ENCODE results near the gene CHP2.
"Not testable (repeated sequence)": the region's sequence is repeated elsewhere in the genome, so short reads cannot be mapped to it uniquely, and the experiment has no call there.

CHP2 gene

DNA sequence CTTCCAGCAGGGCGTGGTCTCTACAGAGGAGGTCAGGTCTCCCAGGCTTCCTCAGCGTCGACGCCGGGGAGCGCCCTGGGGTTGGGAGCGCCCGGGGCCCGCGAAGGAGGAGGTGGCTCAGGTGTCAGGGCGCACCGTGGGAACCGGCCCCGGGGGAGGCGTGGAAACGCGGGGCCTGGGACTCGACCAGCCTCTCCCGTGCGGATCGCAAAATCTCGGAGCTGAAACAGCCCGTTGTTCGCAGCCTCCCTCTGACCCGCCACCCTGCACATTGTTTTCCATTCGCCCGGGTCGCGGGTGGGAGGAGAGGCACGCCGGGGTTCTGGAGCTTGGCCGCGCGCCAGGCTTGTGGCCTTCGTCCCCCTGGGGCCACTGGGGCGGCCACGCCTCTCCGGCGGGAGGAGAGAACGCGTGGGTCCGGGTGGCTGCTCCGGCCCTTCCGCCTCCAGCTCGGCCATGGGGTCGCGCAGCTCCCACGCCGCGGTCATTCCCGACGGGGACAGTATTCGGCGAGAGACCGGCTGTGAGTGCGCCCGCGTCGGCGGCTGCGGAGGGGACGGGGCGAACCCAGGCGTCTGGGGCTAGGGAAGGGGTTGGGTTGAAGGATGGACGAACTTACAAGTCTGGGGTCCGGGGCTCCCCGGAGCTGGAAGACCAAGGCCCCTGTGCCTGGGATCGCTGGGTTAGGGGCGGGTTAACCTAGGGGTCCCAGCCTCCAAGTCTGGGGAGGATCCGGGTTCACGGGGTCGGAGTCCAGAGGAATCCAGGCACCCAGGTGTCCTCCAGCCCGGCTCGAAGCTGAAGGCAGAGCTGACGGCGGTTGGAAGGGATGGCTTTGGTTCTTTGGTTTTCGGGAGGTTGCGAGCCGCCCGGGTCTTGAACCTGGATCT lies at the start of gene CHP2:
Gene CHP2, plus strand, starts transcription at position 433 of the 890 bp plus-strand sequence. Its CDS starts 24 bp downstream, at position 457.
- peak; percentile 23 for DNase-seq (ENCODE audit: low read depth, low spot score)

DNA sequence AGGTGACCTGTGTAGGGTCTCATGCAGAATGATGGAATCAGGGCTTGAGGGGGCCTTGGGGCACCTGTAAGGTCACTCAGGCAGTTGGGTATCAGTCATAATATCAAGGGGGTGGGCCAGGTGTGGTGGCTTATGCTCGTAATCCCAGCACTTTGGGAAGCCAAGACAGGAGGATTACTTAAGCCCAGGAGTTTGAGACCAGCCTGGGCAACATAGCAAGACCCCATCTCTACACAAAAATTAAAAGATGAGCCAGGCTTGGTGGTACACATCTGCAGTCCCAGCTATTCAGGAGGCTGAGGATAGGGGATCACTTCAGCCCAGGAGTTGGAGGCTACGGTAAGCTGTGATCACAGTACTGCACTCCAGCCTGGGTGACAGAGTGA lies 49.3 kb upstream of the CHP2 start:
- no peak for DNase-seq (ENCODE audit: low read depth, low spot score)

DNA sequence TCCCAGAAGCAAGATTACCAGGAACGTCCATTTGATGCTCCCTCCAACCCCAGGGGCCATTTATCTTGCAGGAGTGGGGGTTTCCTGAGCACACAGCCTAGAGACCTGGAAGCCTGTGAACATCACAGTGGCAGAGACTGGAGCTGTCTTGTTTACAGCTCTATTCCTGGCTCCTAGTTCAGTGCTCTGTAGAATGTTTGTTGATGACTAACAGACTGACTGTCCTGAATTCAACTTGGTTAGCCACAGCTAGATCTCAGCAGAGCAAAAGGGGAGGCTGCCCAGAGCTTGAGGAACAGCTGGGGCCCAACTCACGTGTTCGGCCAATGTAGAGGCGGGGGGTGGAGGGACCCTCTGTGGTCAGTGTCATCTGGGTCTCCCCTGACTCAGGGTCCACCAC lies 48.4 kb upstream of the CHP2 start:
- DNase-seq (ENCODE audit: low read depth, low spot score): no peak

DNA sequence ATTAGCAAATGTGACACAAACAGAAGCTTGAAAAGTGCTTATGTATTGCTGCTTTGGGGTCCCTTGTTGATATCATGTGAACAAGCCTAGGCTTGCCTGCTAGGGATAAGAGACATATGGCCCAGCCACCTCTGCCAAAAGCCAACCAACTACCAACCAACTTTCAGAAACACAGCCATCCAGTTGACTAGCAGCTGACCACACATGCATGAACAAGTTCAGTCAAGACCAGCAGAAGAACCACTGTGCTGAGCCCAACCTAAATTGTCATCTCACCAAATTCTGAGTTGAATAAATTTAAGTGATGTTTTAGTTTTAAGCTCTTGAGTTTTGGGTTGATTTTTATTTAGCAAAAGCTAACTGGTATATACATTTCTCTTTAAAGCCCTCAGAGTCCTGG lies 45.3 kb upstream of the CHP2 start:
- no peak for DNase-seq (ENCODE audit: low read depth, low spot score)

DNA sequence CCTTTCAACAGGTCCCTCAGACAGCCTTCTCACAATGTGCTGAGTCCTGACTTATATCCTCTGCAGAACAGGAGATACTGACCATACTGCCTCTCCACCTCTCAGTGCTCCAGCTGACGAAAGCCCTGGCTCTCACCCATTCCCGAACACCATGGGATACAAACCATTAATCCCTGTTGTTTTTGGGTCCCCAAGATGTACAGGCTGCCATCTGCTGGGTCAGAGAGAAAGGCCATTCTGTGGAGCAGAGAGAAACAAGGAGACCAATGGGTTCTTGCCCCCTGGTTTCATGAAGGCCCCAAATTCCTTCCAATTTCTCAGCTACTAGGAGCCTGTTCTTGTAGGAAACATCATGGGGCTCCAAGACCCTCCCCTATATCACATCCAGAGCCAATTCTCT lies 44.8 kb upstream of the CHP2 start:
- DNase-seq (ENCODE audit: low read depth, low spot score): no peak

DNA sequence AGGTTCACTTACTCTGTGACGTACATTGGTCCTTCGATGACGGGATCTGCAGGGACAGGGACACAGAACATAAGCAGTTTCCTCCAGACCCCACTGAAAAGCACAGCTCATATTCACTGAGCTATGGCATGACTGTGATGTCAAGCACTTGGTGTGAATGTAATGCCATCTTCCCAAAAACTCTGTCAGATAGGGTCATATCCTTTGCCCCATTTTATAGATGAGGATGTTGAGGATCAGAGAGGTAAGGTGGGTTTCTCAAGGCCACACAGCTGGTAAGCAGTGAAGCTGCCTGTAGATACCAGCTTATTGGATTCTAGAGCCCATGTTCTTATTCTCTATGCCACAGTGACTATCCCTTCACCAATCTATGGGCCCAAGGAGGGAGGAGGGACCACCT lies 44.3 kb upstream of the CHP2 start:
- DNase-seq (ENCODE audit: low read depth, low spot score): no peak

DNA sequence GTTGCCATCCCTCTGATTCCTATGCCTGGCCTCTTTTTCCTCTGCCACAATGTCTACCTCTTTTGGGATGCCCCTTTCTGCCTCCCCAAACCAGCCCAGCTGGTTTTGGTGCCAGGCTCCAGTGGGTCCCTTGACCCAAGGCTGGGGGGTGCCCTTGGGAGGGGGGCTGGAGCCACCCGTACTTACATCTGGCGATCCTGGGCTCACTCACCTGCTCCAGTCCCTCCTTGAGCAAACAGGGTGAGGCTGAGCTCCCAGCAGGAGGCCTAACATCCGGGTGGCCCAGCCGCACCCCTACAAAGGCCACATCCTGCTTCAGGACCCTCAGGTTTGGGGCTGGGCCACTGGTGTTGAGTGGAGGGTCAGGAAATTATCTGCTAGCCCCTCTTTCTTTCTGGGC lies 43.0 kb upstream of the CHP2 start:
- no peak for DNase-seq (ENCODE audit: low read depth, low spot score)

DNA sequence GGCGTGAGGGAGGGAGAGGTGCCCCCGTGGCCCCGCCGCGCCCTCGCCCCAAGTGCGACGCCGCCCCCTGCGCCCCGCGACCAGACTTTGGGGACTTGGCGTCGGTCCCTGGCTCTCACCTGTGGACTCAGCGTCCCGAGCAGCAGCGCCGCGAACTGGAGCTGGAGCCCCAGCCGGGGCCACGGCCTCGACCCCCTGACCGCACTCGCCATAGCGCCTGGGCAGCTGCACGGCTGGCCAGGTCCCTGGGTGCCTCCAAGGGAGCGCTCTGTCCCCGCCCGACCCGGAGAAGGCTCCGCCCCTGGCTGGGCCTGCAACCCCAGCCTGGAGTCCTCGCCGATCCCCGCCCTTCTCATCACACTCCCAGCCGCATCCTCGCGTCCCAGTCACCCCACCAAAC lies 41.9 kb upstream of the CHP2 start, which contains the start of gene ERN2:
Gene ERN2, minus strand, starts transcription at position 247 of the 400 bp plus-strand sequence. Its CDS starts 35 bp downstream, at position 212.
- peak; percentile 14 for DNase-seq (ENCODE audit: low read depth, low spot score)

DNA sequence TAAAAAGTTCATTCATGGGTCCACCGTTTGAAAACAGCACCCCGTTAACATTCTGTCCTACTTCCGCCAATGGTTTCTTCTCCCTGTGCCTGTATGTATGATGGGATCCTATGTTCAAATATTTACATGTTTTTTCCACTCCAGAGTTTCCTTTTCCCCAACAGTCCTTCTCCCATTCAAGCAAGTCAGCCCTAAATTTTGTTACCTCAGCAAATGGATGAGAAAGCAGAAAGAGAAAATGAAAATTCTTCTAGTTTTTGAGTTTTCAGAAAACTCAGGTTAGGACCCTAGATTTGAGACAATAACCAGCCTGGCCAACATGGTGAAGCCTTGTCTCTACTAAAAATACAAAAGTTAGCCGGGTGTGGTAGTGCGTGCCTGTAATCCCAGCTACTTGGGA lies 38.3 kb upstream of the CHP2 start:
- no peak for DNase-seq (ENCODE audit: low read depth, low spot score)

DNA sequence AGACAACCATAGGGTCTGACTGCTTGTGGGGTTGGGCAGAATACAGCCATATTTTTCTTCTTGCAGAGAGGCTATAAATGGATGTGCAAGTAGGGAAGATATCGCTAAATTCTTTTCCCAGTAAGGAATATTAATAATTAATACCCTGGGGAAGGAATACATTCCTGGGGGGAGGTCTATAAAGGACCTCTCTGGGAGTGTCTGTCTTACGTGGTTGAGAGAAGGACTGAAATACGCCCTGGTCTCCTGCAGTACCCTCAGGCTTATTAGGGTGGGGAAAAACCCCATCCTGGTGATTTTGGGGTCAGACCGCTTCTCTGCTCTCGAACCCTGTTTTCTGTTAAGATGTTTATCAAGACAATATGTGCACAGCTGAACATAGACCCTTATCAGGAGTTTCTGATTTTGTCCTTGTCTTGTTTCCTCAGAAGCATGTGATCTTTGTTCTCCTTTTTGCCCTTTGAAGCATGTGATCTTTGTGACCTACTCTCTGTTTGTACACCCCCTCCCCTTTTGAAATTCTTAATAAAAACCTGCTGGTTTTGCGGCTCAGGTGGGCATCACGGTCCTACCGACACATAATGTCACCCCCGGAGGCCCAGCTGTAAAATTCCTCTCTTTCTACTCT lies 32.1 kb upstream of the CHP2 start:
- DNase-seq (ENCODE audit: low read depth, low spot score): not testable (repeated sequence)

DNA sequence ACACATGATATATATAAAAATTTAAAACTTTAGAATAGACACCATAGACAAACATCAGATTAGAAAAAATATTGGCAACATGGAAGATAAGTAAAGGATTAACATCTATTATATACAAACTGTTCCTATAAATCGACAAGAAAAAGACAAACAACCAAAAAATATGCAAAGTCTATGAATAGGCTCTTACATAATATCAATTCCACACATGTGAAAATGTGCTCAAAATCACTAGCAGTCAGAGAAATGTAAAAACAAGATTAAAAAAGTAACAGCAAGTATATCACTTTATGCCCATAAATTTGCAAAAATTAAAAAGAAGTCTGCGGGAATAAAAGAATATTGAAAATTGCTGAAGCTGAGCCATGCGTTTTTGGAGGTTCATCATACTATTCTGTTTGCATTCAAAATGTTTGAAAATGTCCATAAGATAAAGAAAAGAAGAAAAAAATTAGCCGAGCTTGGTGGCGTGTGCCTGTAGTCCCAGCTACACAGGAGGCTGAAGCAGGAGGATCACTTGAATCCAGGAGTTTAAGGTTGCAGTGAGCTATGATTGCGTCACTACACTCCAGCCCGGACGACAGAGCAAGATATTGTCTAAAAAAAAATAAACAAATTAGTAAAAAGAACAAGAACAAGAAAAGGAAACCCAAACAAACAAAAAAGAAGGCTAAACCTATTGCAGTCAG lies 30.6 kb upstream of the CHP2 start:
- DNase-seq (ENCODE audit: low read depth, low spot score): no peak

DNA sequence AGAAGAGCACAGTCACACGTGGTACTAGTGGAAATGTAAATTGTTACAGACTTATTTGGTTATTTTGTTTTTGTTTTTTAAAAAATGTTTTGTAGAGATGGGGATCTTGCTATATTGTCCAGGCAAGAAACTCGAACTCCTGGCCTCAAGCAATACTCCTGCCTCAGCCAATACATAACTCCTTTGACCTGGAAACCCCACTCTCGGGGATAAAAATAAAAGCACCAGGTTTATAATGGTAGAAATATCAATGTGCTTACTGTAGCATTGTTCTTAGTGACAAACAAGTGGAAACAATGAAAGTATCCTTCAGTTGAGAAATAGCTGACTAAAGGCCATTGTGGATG lies 30.1 kb upstream of the CHP2 start:
- no peak for DNase-seq (ENCODE audit: low read depth, low spot score)

DNA sequence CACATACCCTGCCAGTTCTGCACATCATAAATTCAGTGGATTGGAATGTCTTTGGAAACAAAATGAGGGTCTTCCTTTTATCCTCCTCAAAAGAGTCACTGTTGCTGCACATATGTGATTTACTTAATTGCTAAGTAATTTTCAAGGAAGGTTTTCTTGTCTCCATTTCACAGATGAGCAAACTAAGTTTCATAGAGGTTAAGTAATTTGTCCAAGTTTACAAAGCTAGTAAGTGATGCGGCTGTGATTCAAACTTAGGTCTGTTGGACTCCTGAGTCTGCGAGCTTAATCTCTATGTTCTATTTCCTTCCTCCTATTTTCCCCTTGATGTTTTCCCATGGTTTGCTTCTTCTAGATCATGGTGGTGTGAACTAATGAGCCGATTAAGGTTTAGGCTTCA lies 28.1 kb upstream of the CHP2 start:
- DNase-seq (ENCODE audit: low read depth, low spot score): no peak

DNA sequence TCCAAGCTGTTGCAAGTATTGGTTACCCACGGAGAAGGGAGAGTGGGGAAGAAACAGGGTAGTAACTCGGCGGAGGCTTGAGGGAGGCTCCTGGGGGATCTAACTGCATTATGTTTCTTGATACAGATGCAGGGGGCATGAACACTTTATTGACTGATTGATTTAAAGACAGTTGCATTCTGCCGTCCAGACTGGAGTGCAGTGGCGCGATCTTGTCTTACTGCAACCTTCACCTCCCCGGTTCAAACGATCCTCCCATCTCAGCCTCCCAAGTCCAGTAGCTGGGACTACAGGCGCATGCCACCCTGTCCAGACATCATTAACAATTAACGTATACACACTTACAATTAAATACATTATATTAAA lies 26.7 kb upstream of the CHP2 start:
- no peak for DNase-seq (ENCODE audit: low read depth, low spot score)

DNA sequence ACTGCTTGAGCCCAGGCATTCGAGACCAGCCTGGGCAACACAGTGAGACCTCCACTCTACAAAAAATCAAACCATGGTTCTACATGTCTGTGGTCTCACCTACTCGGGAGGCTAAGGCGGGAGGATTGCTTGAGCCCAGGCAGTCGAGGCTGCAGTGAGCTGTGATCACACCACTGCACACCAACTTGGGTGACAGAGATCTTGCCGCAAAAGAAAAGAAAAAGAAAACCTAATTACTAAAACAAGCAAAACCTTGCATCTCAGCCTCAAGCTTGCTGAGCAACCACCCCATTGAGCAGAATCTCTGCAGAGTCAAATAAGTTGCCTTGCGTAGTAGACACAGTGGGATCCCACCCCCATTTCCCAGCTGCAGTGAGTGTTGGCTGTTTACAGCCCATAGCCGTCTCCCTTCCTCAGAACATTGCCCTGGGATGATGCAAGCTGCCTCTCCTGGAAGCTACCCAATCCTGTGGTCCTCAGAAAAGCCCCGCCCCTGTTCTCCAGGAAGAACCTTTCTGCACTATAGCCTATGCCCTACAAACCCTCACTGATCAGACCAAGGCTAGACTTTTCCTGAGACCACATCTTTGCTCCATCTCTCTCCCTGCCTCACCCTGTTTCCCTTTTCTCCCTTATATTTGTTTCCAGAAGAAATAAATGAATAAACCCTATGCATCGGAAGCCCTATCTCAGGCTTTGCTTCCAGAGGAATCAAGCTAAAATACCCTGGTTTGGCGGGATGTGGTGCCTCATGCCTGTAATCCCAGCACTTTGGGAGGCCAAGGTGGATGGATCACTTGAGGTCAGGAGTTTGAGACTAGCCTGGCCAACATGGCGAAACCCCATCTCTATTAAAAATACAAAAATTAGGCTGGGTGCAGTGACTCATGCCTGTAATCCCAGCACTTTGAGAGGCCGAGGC lies 25.1 kb upstream of the CHP2 start:
- DNase-seq (ENCODE audit: low read depth, low spot score): peak; percentile 48

DNA sequence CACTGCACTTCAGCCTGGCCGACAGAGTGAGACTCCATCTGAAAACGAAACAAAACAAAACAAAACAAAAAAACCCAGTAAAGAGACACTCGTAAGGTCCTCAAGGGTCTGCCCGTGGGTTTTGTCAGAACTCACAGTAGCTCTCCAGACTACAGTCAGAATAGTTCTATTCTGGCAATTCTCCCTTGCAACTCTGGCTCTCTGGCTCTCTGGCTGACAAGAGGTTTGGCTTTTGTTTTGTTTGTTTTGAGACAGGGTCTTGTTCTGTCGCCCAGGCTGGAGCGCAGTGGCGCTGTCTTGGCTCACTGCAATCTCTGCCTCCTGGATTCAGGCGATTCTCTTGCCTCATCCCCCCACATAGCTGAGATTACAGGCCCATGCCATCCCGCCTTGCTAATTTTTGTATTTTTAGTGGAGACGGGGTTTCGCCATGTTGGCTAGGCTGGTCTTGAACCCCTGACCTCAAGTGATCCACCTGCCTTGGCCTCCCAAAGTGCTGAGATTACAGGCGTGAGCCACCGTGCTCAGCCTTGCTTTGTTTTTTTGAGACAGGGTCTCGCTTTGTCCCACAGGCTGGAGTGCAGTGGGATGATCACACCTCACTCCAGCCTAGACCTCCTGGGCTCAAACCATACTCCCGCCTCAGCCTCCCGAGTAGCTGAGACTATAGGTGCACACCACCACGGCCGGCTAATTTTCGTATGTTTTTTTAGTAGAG lies 20.5 kb upstream of the CHP2 start:
- no peak for DNase-seq (ENCODE audit: low read depth, low spot score)

DNA sequence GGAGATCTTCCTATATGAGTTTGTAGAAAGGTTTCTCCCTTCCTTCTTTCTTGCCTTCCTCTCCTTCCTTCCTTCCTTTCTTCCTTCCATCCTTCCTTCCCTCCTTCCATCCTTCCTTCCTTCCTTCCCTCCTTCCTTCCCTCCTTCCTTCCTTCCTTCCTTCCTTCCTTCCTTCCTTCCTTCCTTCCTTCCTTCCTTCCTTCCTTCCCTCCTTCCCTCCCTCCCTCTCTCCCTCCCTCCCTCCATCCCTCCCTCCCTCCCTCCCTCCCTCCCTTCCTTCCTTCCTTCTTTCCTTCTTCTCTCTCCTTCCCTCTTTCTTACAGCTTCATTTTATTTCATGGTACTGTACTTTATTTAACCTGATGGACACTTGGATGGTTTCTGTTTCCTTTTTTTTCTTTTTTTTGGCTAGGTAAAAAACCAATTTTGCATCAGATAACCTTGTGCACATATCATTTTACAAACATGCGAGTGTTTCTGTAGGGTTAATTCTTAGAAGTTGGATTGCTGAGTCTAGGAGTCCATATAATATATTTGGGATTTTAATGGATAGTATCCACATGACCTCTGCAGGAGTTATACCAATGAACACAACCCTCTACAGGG lies 17.3 kb upstream of the CHP2 start:
- DNase-seq (ENCODE audit: low read depth, low spot score): not testable (repeated sequence)

DNA sequence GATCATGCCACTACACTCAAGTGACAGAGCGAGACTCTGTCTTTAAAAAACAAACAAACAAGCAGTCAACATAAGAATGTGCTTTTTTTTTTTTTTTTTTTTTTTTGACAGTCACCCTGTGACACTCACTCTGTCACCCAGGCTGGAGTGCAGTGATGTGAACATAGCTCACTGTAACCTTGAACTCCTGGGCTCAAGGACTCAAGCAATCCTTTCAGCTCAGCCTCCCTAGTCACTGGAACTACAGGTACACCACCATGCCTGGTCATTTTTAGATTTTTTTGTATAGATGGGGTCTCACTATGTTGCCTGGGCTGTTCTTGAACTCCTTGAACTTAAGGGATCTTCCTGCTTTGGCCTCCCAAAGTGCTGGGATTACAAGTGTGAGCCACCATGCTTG lies 15.3 kb upstream of the CHP2 start:
- no peak for DNase-seq (ENCODE audit: low read depth, low spot score)

DNA sequence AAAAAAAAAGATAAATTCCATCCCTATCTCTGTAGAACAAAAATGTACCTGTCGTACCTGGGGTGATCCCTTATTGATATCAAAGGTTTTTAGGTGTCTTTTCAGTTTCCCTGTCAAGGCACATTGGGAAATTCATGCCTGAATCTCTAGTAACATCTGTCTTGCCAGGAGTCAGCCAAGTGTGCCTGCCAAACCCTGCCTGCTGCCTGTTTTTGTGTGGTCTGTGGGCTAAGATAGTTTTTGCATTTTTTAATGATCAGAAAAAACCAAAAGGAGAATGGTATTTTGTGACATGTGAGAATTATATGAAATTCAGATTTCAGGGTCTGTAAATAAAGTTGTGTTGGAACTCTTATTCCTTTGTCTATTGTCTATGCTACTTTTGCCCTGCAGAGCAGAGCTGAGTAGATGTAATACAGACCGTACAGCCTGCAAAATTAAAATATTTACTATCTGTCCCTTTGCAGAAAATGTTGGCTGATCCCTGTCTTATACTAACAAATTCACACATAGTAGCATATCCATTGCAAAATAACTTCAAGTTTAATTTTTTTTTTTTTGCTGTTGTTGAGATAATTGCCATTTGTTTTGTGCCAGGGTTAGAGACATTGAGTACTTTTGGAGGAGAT lies 13.0 kb upstream of the CHP2 start:
- DNase-seq (ENCODE audit: low read depth, low spot score): no peak

DNA sequence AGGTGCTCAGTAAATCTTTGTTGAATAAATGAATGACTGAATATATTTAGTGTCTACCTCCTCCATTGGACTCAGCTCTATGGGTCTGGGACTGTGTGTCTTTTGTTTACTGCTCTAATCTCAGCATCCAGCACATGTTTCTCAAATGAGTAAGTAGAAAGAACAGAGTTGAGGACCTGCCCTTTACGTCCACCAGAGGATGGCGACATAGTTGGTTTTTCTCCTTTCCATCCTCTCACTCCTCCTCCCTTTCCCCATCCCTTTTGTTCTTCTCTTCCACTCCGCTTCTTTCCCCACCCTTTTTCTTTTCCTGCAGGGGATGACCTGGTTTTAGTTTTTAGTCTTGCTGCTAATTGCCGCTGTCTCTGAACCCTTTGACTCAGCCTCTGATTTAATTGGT lies 12.1 kb upstream of the CHP2 start:
- no peak for DNase-seq (ENCODE audit: low read depth, low spot score)

All from ELF-1 (cell line).